A549 (cell line): Measurements from ENCODE around the gene SETX.

Source experiments
- EP300 ChIP-seq, 2 experiments: fragments of >200 bp; sonication (Bioruptor Twin); formaldehyde crosslinking; IDR thresholded peaks; 2 replicates in 1 of 2; 3 replicates in 1 of 2; pipeline ENCODE4 v1.6.1; 2016 to 2017
- GATA3 ChIP-seq: IDR thresholded peaks from 2 replicates; pipeline ENCODE4 v1.6.1; 2012; ENCODE audit warnings: borderline replicate concordance
- RCOR1 ChIP-seq: fragments of 150-350 bp; IDR thresholded peaks from 2 replicates; pipeline ENCODE4 v1.6.1; 2014; ENCODE audit warnings: antibody characterized with exemption, low read length, low read depth
- TF ChIP-seq, protein P1 (sequence below): fragments of >200 bp; sonication (Bioruptor Twin); formaldehyde crosslinking; IDR thresholded peaks from 3 replicates; pipeline ENCODE4 v1.5.1; 2016

- no peak for TF ChIP-seq EP300 (IDR thresholded peaks at IDR 0.05)
- TF ChIP-seq, protein P1, sequence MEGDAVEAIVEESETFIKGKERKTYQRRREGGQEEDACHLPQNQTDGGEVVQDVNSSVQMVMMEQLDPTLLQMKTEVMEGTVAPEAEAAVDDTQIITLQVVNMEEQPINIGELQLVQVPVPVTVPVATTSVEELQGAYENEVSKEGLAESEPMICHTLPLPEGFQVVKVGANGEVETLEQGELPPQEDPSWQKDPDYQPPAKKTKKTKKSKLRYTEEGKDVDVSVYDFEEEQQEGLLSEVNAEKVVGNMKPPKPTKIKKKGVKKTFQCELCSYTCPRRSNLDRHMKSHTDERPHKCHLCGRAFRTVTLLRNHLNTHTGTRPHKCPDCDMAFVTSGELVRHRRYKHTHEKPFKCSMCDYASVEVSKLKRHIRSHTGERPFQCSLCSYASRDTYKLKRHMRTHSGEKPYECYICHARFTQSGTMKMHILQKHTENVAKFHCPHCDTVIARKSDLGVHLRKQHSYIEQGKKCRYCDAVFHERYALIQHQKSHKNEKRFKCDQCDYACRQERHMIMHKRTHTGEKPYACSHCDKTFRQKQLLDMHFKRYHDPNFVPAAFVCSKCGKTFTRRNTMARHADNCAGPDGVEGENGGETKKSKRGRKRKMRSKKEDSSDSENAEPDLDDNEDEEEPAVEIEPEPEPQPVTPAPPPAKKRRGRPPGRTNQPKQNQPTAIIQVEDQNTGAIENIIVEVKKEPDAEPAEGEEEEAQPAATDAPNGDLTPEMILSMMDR = no peak
- no peak for TF ChIP-seq RCOR1
- no peak for TF ChIP-seq GATA3
Observed at GRCh38 chr9:132238992-132239391, 115.8 kb downstream of the SETX start.
